ENCODE data around the gene F8.
"Not testable (repeated sequence)": the region's sequence is repeated elsewhere in the genome, so short reads cannot be mapped to it uniquely, and the experiment has no call there.

Gene F8

GRCh38 chrX:154902408-154902807 lies 120.1 kb downstream of the F8 start:
- TF ChIP-seq CTCF (IDR thresholded peaks at IDR 0.05; ENCODE audit: low read depth, low read length): no peak

GRCh38 chrX:154900323-154900722 lies 122.2 kb downstream of the F8 start:
- TF ChIP-seq CTCF (IDR thresholded peaks at IDR 0.05; ENCODE audit: low read depth, low read length): no peak
- Histone ChIP-seq H3K27me3 (no peaks in the 10 kb centered on the region), H3K36me3 (no peaks in the 10 kb centered on the region), H3K4me1 (no peaks in the 10 kb centered on the region), H3K4me3 (ENCODE audit: low read depth, low read length) (no peak overlapping the region), H3K9me3 (no peaks in the 10 kb centered on the region)
- DNase-seq: no peak

More at GRCh38 chrX:154902408-154902807, 120.1 kb downstream of the F8 start:
- Histone ChIP-seq H3K9me3 (no peaks in the 10 kb centered on the region), H3K4me1 (no peaks in the 10 kb centered on the region), H3K36me3 (no peaks in the 10 kb centered on the region), H3K4me3 (ENCODE audit: low read depth, low read length) (no peak overlapping the region), H3K27me3 (no peaks in the 10 kb centered on the region)
- DNase-seq: no peak

GRCh38 chrX:154892296-154892695 lies 130.2 kb downstream of the F8 start:
- Histone ChIP-seq H3K9me3 (no peaks in the 10 kb centered on the region), H3K4me3 (ENCODE audit: low read depth, low read length) (no peak overlapping the region), H3K36me3 (no peaks in the 10 kb centered on the region), H3K4me1 (no peaks in the 10 kb centered on the region), H3K27me3 (no peaks in the 10 kb centered on the region)
- DNase-seq: no peak
- TF ChIP-seq CTCF (IDR thresholded peaks at IDR 0.05; ENCODE audit: low read depth, low read length): no peak

- no peak for DNase-seq
- Histone ChIP-seq H3K27me3 (no peaks in the 10 kb centered on the region), H3K36me3 (no peaks in the 10 kb centered on the region), H3K4me1 (no peaks in the 10 kb centered on the region), H3K4me3 (ENCODE audit: low read depth, low read length) (no peak overlapping the region), H3K9me3 (no peaks in the 10 kb centered on the region)
- TF ChIP-seq CTCF (IDR thresholded peaks at IDR 0.05; ENCODE audit: low read depth, low read length): no peak
These were observed 131.4 kb downstream of the F8 start for GRCh38 chrX:154890990-154891639.

GRCh38 chrX:154886789-154887221 lies 135.7 kb downstream of the F8 start:
- not testable (repeated sequence) for H3K27me3 ChIP-seq; H3K9me3 ChIP-seq; DNase-seq; H3K4me3 ChIP-seq (ENCODE audit: low read depth, low read length); H3K4me1 ChIP-seq; H3K36me3 ChIP-seq

- H3K4me1 ChIP-seq, H3K9me3 ChIP-seq, DNase-seq, H3K36me3 ChIP-seq, H3K27me3 ChIP-seq: not testable (repeated sequence)
- peak within 1 kb of the TSS; percentile 34; the same call in 1 of the 2 replicates for H3K4me3 ChIP-seq (ENCODE audit: low read depth, low read length)
These were observed 136.3 kb downstream of the F8 start, which contains the start of gene F8A1 for GRCh38 chrX:154886069-154886788. F8A1 (plus strand) TSS chrX:154886355; CDS start chrX:154886375, 20 bp downstream.

- H3K4me3 ChIP-seq (ENCODE audit: low read depth, low read length); H3K9me3 ChIP-seq; H3K27me3 ChIP-seq; H3K4me1 ChIP-seq; DNase-seq; H3K36me3 ChIP-seq: not testable (repeated sequence)
These were observed 137.0 kb downstream of the F8 start for GRCh38 chrX:154885549-154885948.

GRCh38 chrX:154885057-154885456 lies 137.5 kb downstream of the F8 start:
- not testable (repeated sequence) for H3K4me1 ChIP-seq, H3K36me3 ChIP-seq, H3K9me3 ChIP-seq

GRCh38 chrX:154884069-154884468 lies 138.5 kb downstream of the F8 start:
- not testable (repeated sequence) for H3K36me3 ChIP-seq; H3K27me3 ChIP-seq; H3K4me3 ChIP-seq (ENCODE audit: low read depth, low read length); DNase-seq; H3K9me3 ChIP-seq; H3K4me1 ChIP-seq

More at GRCh38 chrX:154885057-154885456, 137.5 kb downstream of the F8 start:
- not testable (repeated sequence) for H3K4me3 ChIP-seq (ENCODE audit: low read depth, low read length); DNase-seq; H3K27me3 ChIP-seq

Measured in BE2C (cell line).